Breast epithelium (tissue), 4 donors: ENCODE results near the gene FGGY. TPM values are rescaled to one million over a fixed set of nuclear protein-coding genes. Genes with fewer than 3 reads are reported as not detected.

Experiments
- DNase-seq, 2 donors: peaks; one replicate each; pipeline ENCODE4 v3.0.0-alpha.2; 2019; ENCODE audit warnings: low spot score in 2 of 2
- H3K27ac ChIP-seq, 2 donors: fragments of 200-600 bp; sonication (generic) in 1 of 2; one replicate each; pipeline ENCODE4 v1.5.1; 2016 to 2019; ENCODE audit warnings: mild to moderate bottlenecking in 1 of 2
- H3K27me3 ChIP-seq, 2 donors: fragments of 200-600 bp; sonication (generic) in 1 of 2; one replicate each; pipeline versions ENCODE4 v1.5.1 to v1.6.0; 2017 to 2019; ENCODE audit warnings: control low read depth in 1 of 2, mild to moderate bottlenecking in 1 of 2
- H3K36me3 ChIP-seq: fragments of 200-600 bp; one replicate; pipeline ENCODE4 v1.5.1; 2019
- H3K4me1 ChIP-seq, 2 donors: fragments of 200-600 bp; sonication (generic); one replicate each; pipeline ENCODE4 v1.5.1; 2016 to 2019; ENCODE audit warnings: control low read depth in 1 of 2
- H3K4me3 ChIP-seq, 3 donors: fragments of 200-600 bp; sonication (generic); 1 replicate in 2 of 3; 2 replicates in 1 of 3; pipeline ENCODE4 v1.5.1; 2016 to 2019; ENCODE audit warnings: mild to moderate bottlenecking in 3 of 3, moderate library complexity in 2 of 3
- H3K9me3 ChIP-seq, 2 donors: fragments of 200-600 bp; sonication (generic) in 1 of 2; one replicate each; pipeline ENCODE4 v1.5.1; 2016 to 2019; ENCODE audit warnings: control low read depth in 1 of 2
- CTCF ChIP-seq, 3 donors: fragments of 450-650 bp; IDR thresholded peaks; one replicate each; pipeline ENCODE4 v1.5.1; 2016 to 2017; ENCODE audit warnings: antibody characterized with exemption in 3 of 3, mild to moderate bottlenecking in 3 of 3, moderate library complexity in 3 of 3
- POLR2A ChIP-seq: fragments of 450-650 bp; IDR thresholded peaks from one replicate; pipeline ENCODE4 v1.6.1; 2016; ENCODE audit warnings: antibody characterized with exemption, mild to moderate bottlenecking, moderate library complexity
- POLR2AphosphoS5 ChIP-seq, 3 donors: sonication (generic); formaldehyde crosslinking; IDR thresholded peaks; one replicate each; pipeline ENCODE4 v1.6.1; 2017; ENCODE audit warnings: antibody characterized with exemption in 3 of 3
- intact Hi-C: fragments of 100-400 bp; cut with DNase I; formaldehyde crosslinking; loops from one replicate; pipeline ENCODE4 v1.15.1; 2023; ENCODE audit warnings: low total_unique reads
- total RNA-seq, 3 donors: library from RNA; depleted of rRNA; stranded (reverse); fragments of >200 nt; gene quantifications; one replicate each; pipeline ENCODE4 v1.1.0, GENCODE V29; 2016

Gene FGGY
- total RNA-seq, 3 donors from 2014 or later = 16.2 to 50.3 (median 29.2) TPM

GRCh38 chr1:59701376-59701775 is 404.5 kb downstream of the FGGY start:
- no peak for DNase-seq
- Histone ChIP-seq H3K9me3 (no peaks in the 10 kb centered on the region), H3K27me3 (no peaks in the 10 kb centered on the region), H3K27ac (no peak overlapping the region), H3K4me1 (no peaks in the 10 kb centered on the region), H3K4me3 (no peak overlapping the region), H3K36me3 (no peaks in the 10 kb centered on the region)
- TF ChIP-seq POLR2AphosphoS5 (IDR thresholded peaks at IDR 0.05) (no peak), POLR2A (no peak), CTCF (IDR thresholded peaks at IDR 0.05) (no peak)
- intact Hi-C loops = no loop called here

- TF ChIP-seq CTCF (IDR thresholded peaks at IDR 0.05) (no peak), POLR2AphosphoS5 (IDR thresholded peaks at IDR 0.05) (no peak), POLR2A (no peak)
- Histone ChIP-seq H3K27ac (peak overlapping the region; percentile 46 to 56), H3K4me3 (no peak overlapping the region), H3K9me3 (no peaks in the 10 kb centered on the region), H3K27me3 (no peaks in the 10 kb centered on the region), H3K4me1 (no peaks in the 10 kb centered on the region), H3K36me3 (no peaks in the 10 kb centered on the region)
- no peak for DNase-seq
- intact Hi-C loops = no loop called here
Measured at GRCh38 chr1:59703226-59703917, 406.5 kb downstream of the FGGY start.

- Histone ChIP-seq H3K9me3 (no peaks in the 10 kb centered on the region), H3K27ac (peak overlapping the region; percentile 46 to 56), H3K27me3 (no peaks in the 10 kb centered on the region), H3K4me1 (no peaks in the 10 kb centered on the region), H3K36me3 (no peaks in the 10 kb centered on the region), H3K4me3 (no peak overlapping the region)
- peak in 1 of 3 donors; percentile 28 for TF ChIP-seq POLR2AphosphoS5 (IDR thresholded peaks at IDR 0.05)
- TF ChIP-seq CTCF (IDR thresholded peaks at IDR 0.05) = no peak
- no peak for TF ChIP-seq POLR2A
- no peak for DNase-seq
- intact Hi-C loops = loop anchor here (2.0 kb wide), 1 partner anchor 961 kb away; no protein-coding TSS in a partner anchor
Measured at GRCh38 chr1:59703918-59704378, 407.1 kb downstream of the FGGY start.

- no peaks in the 10 kb centered on the region for H3K4me1 ChIP-seq
- H3K27me3 ChIP-seq = no peaks in the 10 kb centered on the region
- no peak overlapping the region for H3K4me3 ChIP-seq
- intact Hi-C loops = loop anchor here (2.0 kb wide), 1 partner anchor 962 kb away; no protein-coding TSS in a partner anchor
- H3K9me3 ChIP-seq = no peaks in the 10 kb centered on the region
- no peak for DNase-seq
- no peak for TF ChIP-seq POLR2A
- TF ChIP-seq POLR2AphosphoS5 (IDR thresholded peaks at IDR 0.05) = peak in 1 of 3 donors; percentile 28
- H3K36me3 ChIP-seq = no peaks in the 10 kb centered on the region
- H3K27ac ChIP-seq = peak overlapping the region; percentile 46 to 83
Measured at GRCh38 chr1:59704716-59705115, 407.8 kb downstream of the FGGY start.

- Histone ChIP-seq H3K36me3 (no peaks in the 10 kb centered on the region), H3K4me1 (no peaks in the 10 kb centered on the region), H3K4me3 (no peak overlapping the region), H3K27ac (peak overlapping the region; percentile 68 to 83), H3K27me3 (no peaks in the 10 kb centered on the region), H3K9me3 (no peaks in the 10 kb centered on the region)
- DNase-seq = no peak
- intact Hi-C loops = loop anchor here (2.0 kb wide), 1 partner anchor 963 kb away; no protein-coding TSS in a partner anchor
- TF ChIP-seq POLR2AphosphoS5 (IDR thresholded peaks at IDR 0.05) = no peak
- TF ChIP-seq POLR2A = no peak
- no peak for TF ChIP-seq CTCF (IDR thresholded peaks at IDR 0.05)
Measured at GRCh38 chr1:59705466-59706302, 408.8 kb downstream of the FGGY start.
